GM10847 (cell line): Measurements from ENCODE around the gene TBC1D4.

Experiments used
- POLR2A ChIP-seq: IDR thresholded peaks from 2 replicates; pipeline ENCODE4 v1.6.1; 2011; ENCODE audit not compliant: insufficient read length; ENCODE audit errors: extremely low read depth

TBC1D4 gene

DNA sequence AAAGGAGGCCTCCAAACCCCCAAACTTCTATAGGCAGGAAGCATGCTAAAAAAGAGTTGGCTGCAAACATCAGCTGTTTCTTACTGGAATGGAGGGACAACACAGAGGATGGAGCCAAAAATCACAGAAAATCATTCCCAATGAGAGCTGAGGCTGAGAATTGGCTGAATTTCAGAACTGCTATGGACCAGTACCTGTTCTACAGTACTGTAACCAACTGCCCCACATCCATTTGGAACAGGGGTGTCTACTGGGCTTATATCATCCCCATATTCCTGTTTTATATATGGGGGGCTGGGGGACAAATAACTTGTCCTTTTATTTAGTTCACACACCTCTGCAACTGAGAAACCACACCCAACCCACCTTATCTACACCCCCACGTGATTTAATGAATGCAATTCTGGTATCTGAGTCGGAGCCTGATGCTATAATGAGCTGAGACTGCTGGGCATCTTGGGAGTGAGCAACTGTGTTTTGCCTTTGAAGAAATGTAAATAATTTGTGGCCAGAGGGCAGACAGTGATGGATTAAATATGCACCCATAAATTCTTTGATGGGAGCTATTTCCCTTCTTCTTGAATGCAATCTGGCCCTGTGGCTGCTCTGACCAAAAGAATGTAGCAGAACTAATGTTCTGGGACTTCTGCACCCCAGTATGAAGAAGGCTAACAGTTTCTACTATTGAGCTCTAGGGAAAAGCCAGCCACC lies 82.6 kb downstream of the TBC1D4 start:
- TF ChIP-seq POLR2A = no peak

GRCh38 chr13:75398072-75398471 lies 83.9 kb downstream of the TBC1D4 start:
- no peak for TF ChIP-seq POLR2A

DNA sequence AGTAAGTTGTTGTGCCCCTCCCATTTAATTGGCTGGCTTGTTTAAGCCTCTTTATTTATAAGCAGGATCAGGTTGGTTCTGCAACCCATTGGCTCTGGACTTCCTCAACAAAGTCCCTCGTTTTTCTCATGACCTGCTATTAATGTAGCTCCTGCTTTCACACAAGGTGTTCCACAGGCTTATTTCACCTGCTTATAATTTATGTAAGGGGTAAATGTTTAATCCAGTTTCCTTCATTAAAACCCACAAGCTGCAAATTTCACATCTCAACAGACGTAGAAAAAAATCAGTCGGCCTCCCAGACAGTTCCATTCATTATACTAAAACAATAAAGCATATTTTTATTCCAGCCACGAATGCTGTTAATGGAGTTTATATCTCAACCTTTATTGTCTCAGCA lies 86.1 kb downstream of the TBC1D4 start:
- no peak for TF ChIP-seq POLR2A

DNA sequence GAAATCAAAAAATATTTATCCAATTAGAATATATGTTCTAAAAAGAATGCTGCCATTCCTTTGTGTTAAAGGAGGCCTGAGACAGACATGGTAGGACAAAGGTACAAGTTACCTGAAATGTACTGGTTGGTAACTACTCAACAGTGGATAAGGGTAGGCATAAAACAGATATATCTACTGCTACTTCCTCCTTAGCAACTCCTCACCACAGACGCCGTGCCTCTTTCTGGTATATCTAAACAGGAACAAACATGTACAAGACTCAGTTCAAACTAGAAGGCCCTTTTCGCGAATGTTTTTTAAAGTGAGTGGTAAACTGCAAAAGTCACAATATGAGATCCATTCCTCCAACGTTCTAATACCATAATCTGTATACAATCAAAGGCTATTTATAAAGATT lies 86.9 kb downstream of the TBC1D4 start:
- TF ChIP-seq POLR2A = no peak

- TF ChIP-seq POLR2A = no peak
Measured at GRCh38 chr13:75393839-75394520, 88.0 kb downstream of the TBC1D4 start.

GRCh38 chr13:75391432-75392100 lies 90.4 kb downstream of the TBC1D4 start:
- TF ChIP-seq POLR2A = no peak

DNA sequence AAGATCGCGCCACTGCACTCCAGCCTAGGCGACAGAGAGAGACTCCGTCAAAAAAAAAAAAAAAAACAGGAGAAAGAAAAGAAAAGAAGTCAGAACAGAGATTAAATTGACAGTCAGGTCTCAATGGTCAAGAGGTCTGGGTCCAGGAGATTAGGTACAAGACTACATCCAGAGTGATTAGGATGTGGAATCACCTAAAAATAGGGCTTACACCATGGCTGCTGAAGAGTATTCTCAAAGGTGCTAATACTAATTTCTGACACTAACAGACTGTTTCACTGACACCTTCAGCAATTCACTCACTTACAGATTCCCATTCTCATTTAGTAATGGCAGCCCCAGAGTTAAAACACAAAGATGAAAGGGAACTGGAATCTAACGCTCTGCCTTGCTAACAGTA lies 91.7 kb downstream of the TBC1D4 start:
- no peak for TF ChIP-seq POLR2A

GRCh38 chr13:75385708-75386083 lies 96.3 kb downstream of the TBC1D4 start:
- TF ChIP-seq POLR2A = no peak

DNA sequence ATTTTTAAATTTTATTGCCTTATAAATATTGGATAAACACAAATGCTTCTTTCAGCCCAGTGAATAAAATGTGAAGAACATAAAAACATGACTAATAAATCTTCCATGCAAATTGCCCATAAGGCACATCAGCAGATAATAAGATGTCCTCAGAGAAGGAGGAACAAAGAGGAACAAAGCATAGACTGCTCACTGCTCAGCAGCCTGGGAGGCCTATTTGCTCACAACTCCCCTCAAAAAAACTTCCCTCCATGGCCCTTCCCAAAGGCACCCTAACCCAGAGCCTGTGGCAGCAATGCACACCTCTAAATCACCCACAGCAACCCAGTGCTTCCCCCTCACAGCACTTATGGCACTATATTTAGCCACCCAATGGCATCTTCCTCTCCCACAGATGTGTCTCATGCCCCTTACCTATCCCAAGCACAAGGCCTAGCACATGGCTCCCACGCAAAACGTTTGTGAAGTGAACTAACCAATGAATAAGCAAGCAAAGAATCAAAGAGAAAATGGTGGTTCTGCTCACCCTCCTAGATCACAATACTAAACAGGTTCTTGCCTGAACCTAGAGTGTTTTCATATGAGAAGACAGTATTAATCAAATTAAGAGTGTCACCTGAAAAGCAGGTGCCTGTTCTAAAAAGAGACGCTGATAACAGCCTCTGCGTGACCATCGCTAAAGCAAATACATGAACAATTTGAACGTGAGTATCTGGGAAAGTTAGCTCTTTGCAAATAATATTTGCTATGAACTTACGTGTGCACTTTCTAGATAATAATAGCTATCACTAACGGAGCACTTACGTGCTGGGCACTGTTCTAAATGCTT lies 96.9 kb downstream of the TBC1D4 start:
- no peak for TF ChIP-seq POLR2A

GRCh38 chr13:75383064-75383715 lies 98.8 kb downstream of the TBC1D4 start:
- no peak for TF ChIP-seq POLR2A

- no peak for TF ChIP-seq POLR2A
Measured at GRCh38 chr13:75378301-75378700, 103.7 kb downstream of the TBC1D4 start.

DNA sequence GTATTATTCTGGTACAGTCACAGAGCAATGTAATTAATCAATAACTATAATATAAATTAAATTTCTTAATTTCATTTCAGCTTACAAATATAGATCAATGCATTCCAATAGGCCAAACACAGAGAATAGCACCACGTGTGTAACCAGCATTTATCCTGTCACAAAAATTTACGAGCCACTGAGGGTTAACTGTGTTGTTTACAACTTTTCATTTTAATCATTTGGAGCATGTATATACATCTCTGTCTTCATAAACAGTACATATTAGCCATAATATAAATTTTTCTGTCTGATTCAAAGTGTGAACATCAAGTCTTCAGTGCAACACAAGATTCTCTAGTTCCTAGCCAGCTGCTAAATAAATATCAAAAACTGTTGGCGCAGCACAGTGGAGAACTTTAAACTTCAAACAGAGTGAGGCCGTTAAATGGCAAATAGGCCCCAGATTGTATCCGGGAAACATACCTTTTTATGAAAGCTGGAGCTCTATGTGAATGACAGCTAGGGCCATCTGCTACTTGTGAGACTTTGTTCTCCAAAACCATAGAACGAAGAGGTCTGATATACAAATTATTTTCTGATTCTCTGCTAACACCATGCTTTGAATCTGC lies 105.1 kb downstream of the TBC1D4 start:
- TF ChIP-seq POLR2A = no peak

- no peak for TF ChIP-seq POLR2A
Measured at GRCh38 chr13:75375329-75375728, 106.6 kb downstream of the TBC1D4 start.

DNA sequence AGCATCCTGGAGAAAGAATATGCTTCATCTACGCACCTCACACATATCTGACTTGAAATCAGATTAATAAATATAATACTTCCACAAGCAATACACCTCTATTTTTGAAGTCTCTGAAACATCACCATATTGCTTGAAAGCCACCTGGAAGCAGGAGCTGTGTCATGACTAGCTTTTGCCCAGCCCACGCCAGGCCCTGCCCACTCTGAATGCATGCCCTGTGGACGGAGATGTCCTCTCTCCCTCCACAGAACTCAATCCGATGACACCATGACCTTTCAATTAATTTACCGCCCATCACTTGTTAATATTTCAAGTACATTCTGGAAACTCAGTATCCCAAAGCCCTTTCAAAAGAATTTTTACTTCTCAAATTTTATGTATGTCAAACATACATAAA lies 108.0 kb downstream of the TBC1D4 start:
- no peak for TF ChIP-seq POLR2A
